MCF 10A (cell line): Measurements from ENCODE around the gene UACA. TPM values are rescaled to one million over a fixed set of nuclear protein-coding genes. Genes with fewer than 3 reads are reported as not detected.

Experiments
- BruUV-seq: library from RNA; stranded (reverse); fragments of 400-500 nt; replicated peaks from 2 replicates; lab custom pipeline; 2021; lab: Mats Ljungman, UMichigan
- CTCF ChIA-PET: fragments of 300-600 bp; sonication (Branson Sonifier 250); formaldehyde crosslinking; extraction: SDS; loops from one replicate; lab custom pipeline; 2021; ENCODE audit warnings: antibody characterized with exemption, inconsistent platforms; lab: Yijun Ruan, JAX
- POLR2A ChIA-PET: fragments of 300-600, 350-650 bp; sonication (Branson Sonifier 250); formaldehyde crosslinking; extraction: SDS; loops from one replicate; lab custom pipeline; 2020; ENCODE audit warnings: antibody characterized with exemption, inconsistent platforms; lab: Yijun Ruan, JAX
- DNase-seq: peaks from one replicate; pipeline ENCODE4 v3.0.0-alpha.2; 2018; ENCODE audit not compliant: unreplicated experiment
- H3K27ac Mint-ChIP-seq: one replicate; pipeline ENCODE4 v1.8.0; 2022; ENCODE audit warnings: mild to moderate bottlenecking, low read depth, mixed read lengths; ENCODE audit not compliant: unreplicated experiment
- H3K27me3 Mint-ChIP-seq: one replicate; pipeline ENCODE4 v1.8.0; 2022; ENCODE audit warnings: mixed read lengths; ENCODE audit not compliant: insufficient read depth, unreplicated experiment
- H3K36me3 Mint-ChIP-seq: one replicate; pipeline ENCODE4 v1.8.0; 2022; ENCODE audit warnings: mild to moderate bottlenecking, moderate library complexity, mixed read lengths; ENCODE audit not compliant: insufficient read depth, unreplicated experiment
- H3K4me1 Mint-ChIP-seq: one replicate; pipeline ENCODE4 v1.8.0; 2022; ENCODE audit warnings: mixed read lengths; ENCODE audit not compliant: insufficient read depth, unreplicated experiment
- H3K4me3 Mint-ChIP-seq: one replicate; pipeline ENCODE4 v1.8.0; 2022; ENCODE audit warnings: mild to moderate bottlenecking, moderate library complexity, mixed read lengths; ENCODE audit not compliant: unreplicated experiment
- H3K9me3 Mint-ChIP-seq: one replicate; pipeline ENCODE4 v1.8.0; 2022; ENCODE audit warnings: mixed read lengths; ENCODE audit not compliant: unreplicated experiment
- intact Hi-C: fragments of 100-400 bp; cut with micrococcal nuclease; formaldehyde crosslinking; loops from 2 replicates; pipeline ENCODE4 v1.14.1; 2022
- total RNA-seq: library from RNA; stranded (reverse); gene quantifications from 2 replicates; pipeline ENCODE4 v1.2.3, GENCODE V29; 2022
- TF ChIP-seq, protein P1 (sequence below): fragments of 200-600 bp; IDR thresholded peaks from one replicate; pipeline ENCODE4 v1.8.0; 2022; ENCODE audit warnings: antibody characterized with exemption, mild to moderate bottlenecking; ENCODE audit not compliant: unreplicated experiment

Gene UACA
- total RNA-seq, 1 experiment from 2014 or later, result 37.0 TPM

DNA sequence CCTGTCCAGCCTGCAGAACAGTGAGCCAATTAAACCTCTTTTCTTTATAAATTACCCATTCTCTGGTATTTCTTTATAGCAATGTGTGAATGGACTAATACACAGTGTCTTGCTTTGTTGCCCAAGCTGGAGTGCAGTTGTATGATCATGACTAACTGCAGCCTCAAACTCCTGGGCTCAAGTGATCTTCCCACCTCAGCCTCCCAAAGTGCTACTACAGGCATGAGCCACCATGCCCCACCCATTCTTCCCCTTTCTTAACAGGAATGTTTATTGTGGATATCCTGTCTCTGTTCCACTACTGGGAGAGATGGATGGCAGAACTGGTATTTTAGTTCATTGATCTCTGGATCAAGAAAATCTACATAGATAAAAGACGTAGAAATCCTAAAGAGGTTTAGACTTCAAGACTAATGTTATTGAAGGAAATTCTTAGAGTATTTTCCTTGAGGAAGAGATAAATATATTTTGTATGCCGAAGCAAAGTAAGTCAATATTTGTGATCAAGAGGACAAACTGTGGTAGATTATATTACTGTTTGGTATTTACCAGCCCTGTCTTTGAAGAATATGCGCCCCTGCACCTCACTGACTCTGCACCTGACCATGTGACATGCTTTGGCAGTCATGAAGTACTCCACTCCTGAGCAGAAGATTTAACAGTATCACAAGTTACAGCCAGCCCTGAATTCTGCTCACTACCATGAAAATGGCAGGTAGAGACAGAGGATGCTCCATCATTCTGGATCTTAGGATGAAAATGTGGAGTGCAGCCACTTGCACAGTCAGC, 42.9 kb downstream of the UACA start:
- Mint-ChIP-seq H3K27ac (no peak overlapping the region), H3K4me3 (no peak overlapping the region), H3K36me3 (peaks cover 4% of the 10 kb centered on the region), H3K4me1 (peaks cover 5% of the 10 kb centered on the region), H3K9me3 (no peaks in the 10 kb centered on the region), H3K27me3 (no peaks in the 10 kb centered on the region)
- ChIA-PET POLR2A (no interaction called here), CTCF (no interaction called here)
- BruUV-seq, result no TSS peak
- intact Hi-C loops, result no loop called here
- DNase-seq, result no peak
- TF ChIP-seq, protein P1, sequence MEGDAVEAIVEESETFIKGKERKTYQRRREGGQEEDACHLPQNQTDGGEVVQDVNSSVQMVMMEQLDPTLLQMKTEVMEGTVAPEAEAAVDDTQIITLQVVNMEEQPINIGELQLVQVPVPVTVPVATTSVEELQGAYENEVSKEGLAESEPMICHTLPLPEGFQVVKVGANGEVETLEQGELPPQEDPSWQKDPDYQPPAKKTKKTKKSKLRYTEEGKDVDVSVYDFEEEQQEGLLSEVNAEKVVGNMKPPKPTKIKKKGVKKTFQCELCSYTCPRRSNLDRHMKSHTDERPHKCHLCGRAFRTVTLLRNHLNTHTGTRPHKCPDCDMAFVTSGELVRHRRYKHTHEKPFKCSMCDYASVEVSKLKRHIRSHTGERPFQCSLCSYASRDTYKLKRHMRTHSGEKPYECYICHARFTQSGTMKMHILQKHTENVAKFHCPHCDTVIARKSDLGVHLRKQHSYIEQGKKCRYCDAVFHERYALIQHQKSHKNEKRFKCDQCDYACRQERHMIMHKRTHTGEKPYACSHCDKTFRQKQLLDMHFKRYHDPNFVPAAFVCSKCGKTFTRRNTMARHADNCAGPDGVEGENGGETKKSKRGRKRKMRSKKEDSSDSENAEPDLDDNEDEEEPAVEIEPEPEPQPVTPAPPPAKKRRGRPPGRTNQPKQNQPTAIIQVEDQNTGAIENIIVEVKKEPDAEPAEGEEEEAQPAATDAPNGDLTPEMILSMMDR, result no peak

GRCh38 chr15:70717237-70717793, 46.0 kb downstream of the UACA start:
- intact Hi-C loops, result no loop called here
- DNase-seq, result no peak
- H3K36me3 Mint-ChIP-seq, result peaks cover 4% of the 10 kb centered on the region
- CTCF ChIA-PET, result interaction anchor here (0.6 to 0.8 kb wide), 3 partner anchors 9 to 1255 kb away, joined by 3 to 5 read pairs (median 3); no protein-coding TSS in a partner anchor
- no peaks in the 10 kb centered on the region for H3K27me3 Mint-ChIP-seq
- POLR2A ChIA-PET, result interaction anchor here (0.7 to 1.8 kb wide), 6 partner anchors 9 to 148 kb away, joined by 3 to 6 read pairs (median 3); no protein-coding TSS in a partner anchor
- no TSS peak for BruUV-seq
- no peak overlapping the region for H3K4me3 Mint-ChIP-seq
- TF ChIP-seq, protein P1, result no peak
- peaks cover 26% of the 10 kb centered on the region for H3K4me1 Mint-ChIP-seq
- no peak overlapping the region for H3K27ac Mint-ChIP-seq
- H3K9me3 Mint-ChIP-seq, result no peaks in the 10 kb centered on the region

DNA sequence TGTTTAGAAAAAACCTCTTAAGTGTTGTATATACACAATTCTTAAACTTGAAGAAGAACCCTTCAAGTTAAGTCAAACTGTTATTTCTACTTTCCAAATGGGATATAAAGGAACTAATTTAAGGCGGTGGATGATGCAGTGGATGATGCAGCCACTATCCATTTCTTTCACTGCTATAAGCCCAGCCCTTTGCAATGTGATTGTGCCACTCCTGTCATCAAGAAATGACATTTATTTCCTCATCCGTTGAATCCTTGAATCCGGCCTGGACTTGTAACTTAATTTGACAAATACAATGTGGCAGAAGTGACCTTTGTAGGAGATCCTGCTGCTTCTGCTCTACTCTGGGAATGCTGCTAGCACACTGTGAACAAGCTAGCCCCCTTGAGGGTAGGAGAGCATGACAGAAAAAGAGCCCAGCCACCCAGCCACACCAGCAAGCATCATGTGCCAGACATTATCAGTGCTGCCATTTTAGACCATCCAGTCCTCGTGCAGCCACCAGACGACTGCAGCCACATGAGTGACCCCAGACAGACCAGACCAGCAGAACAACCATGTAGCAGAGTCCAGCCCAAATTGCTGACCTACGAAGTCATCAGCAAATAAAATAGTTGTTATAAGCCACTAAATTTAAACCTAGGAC, 47.4 kb downstream of the UACA start:
- TF ChIP-seq, protein P1, result no peak
- intact Hi-C loops, result no loop called here
- no peak overlapping the region for H3K27ac Mint-ChIP-seq
- H3K4me1 Mint-ChIP-seq, result peaks cover 25% of the 10 kb centered on the region
- DNase-seq, result no peak
- ChIA-PET CTCF (interaction anchor here (0.6 kb wide), 1 partner anchor 290 kb away, joined by 3 read pairs; no protein-coding TSS in a partner anchor), POLR2A (interaction anchor here (1.1 kb wide), 1 partner anchor 51 kb away, joined by 3 read pairs; no protein-coding TSS in a partner anchor)
- no TSS peak for BruUV-seq
- peaks cover 4% of the 10 kb centered on the region for H3K36me3 Mint-ChIP-seq
- H3K9me3 Mint-ChIP-seq, result no peaks in the 10 kb centered on the region
- H3K27me3 Mint-ChIP-seq, result no peaks in the 10 kb centered on the region
- no peak overlapping the region for H3K4me3 Mint-ChIP-seq

- H3K4me3 Mint-ChIP-seq, result no peak overlapping the region
- intact Hi-C loops, result no loop called here
These were observed 48.8 kb downstream of the UACA start for GRCh38 chr15:70714565-70714964.

More at GRCh38 chr15:70714565-70714964, 48.8 kb downstream of the UACA start:
- peak overlapping the region; percentile 40 for H3K27ac Mint-ChIP-seq
- TF ChIP-seq, protein P1, result no peak
- CTCF ChIA-PET, result interaction anchor here (1.1 to 1.2 kb wide), 2 partner anchors 98 to 110 kb away, joined by 4 read pairs; no protein-coding TSS in a partner anchor
- no peaks in the 10 kb centered on the region for H3K9me3 Mint-ChIP-seq
- POLR2A ChIA-PET, result interaction anchor here (0.7 to 2.6 kb wide), 9 partner anchors 8 to 86 kb away, joined by 3 to 10 read pairs (median 5); partner anchors contain the start of gene UACA
- peaks cover 27% of the 10 kb centered on the region for H3K4me1 Mint-ChIP-seq
- no TSS peak for BruUV-seq
- DNase-seq, result peak; percentile 38
- no peaks in the 10 kb centered on the region for H3K27me3 Mint-ChIP-seq
- H3K36me3 Mint-ChIP-seq, result peaks cover 4% of the 10 kb centered on the region
